ENCODE results near the gene SEL1L. TPM values are rescaled to one million over a fixed set of nuclear protein-coding genes. Genes with fewer than 3 reads are reported as not detected.
A peak's percentile ranks its signal among the peaks of the same experiment; 100 is the strongest.

The SEL1L gene
- total RNA-seq, 2 experiments from 2014 or later, result 39.0 to 57.4 TPM

GRCh38 chr14:81446279-81447007 lies 87.2 kb downstream of the SEL1L start:
- Mint-ChIP-seq H3K27ac (no peak overlapping the region), H3K4me3 (no peak overlapping the region), H3K9me3 (ENCODE audit: low read depth) (no peaks in the 10 kb centered on the region), H3K36me3 (ENCODE audit: low read depth) (no peaks in the 10 kb centered on the region), H3K4me1 (no peaks in the 10 kb centered on the region), H3K27me3 (peaks cover 22% of the 10 kb centered on the region)
- ATAC-seq (no peak), DNase-seq (no peak)
- intact Hi-C loops (cut with DNase I, micrococcal nuclease), result no loop called here
- ChIA-PET POLR2A (no interaction called here), CTCF (interaction anchor here (1.2 kb wide), 2 partner anchors 9 to 197 kb away, joined by 3 to 9 read pairs; no protein-coding TSS in a partner anchor)

GRCh38 chr14:81441626-81442134 lies 92.0 kb downstream of the SEL1L start:
- ChIA-PET CTCF (interaction anchor here (2.9 kb wide), 1 partner anchor 11 kb away, joined by 15 read pairs; no protein-coding TSS in a partner anchor), POLR2A (no interaction called here)
- Mint-ChIP-seq H3K4me1 (peaks cover 4% of the 10 kb centered on the region), H3K4me3 (no peak overlapping the region), H3K36me3 (ENCODE audit: low read depth) (no peaks in the 10 kb centered on the region), H3K9me3 (ENCODE audit: low read depth) (no peaks in the 10 kb centered on the region), H3K27ac (no peak overlapping the region), H3K27me3 (peaks cover 51% of the 10 kb centered on the region)
- ATAC-seq (no peak), DNase-seq (no peak)
- intact Hi-C loops (cut with DNase I, micrococcal nuclease), result no loop called here

GRCh38 chr14:81440041-81440440 lies 93.6 kb downstream of the SEL1L start:
- Mint-ChIP-seq H3K36me3 (ENCODE audit: low read depth) (no peaks in the 10 kb centered on the region), H3K4me3 (no peak overlapping the region), H3K27ac (no peak overlapping the region), H3K9me3 (ENCODE audit: low read depth) (no peaks in the 10 kb centered on the region), H3K27me3 (peaks cover 59% of the 10 kb centered on the region), H3K4me1 (peaks cover 10% of the 10 kb centered on the region)
- CTCF ChIA-PET, result interaction anchor here (2.9 kb wide), 1 partner anchor 13 kb away, joined by 15 read pairs; no protein-coding TSS in a partner anchor
- intact Hi-C loops (cut with DNase I, micrococcal nuclease), result no loop called here
- ATAC-seq, result no peak
- no peak for DNase-seq
- POLR2A ChIA-PET, result no interaction called here

GRCh38 chr14:81437244-81437643 lies 96.4 kb downstream of the SEL1L start:
- no peaks in the 10 kb centered on the region for H3K36me3 Mint-ChIP-seq (ENCODE audit: low read depth)
- H3K4me1 Mint-ChIP-seq, result peaks cover 10% of the 10 kb centered on the region
- H3K4me3 Mint-ChIP-seq, result peak overlapping the region; percentile 55
- POLR2A ChIA-PET, result no interaction called here
- CTCF ChIA-PET, result no interaction called here
- H3K9me3 Mint-ChIP-seq (ENCODE audit: low read depth), result no peaks in the 10 kb centered on the region
- ATAC-seq, result no peak
- H3K27ac Mint-ChIP-seq, result no peak overlapping the region
- DNase-seq, result no peak
- H3K27me3 Mint-ChIP-seq, result peaks cover 69% of the 10 kb centered on the region
- intact Hi-C loops (cut with DNase I, micrococcal nuclease), result loop anchor here in 1 of 2 experiments (1.0 kb wide), 1 partner anchor 216 kb away; no protein-coding TSS in a partner anchor

GRCh38 chr14:81436296-81437138 lies 97.1 kb downstream of the SEL1L start:
- ChIA-PET CTCF (interaction anchor here (0.6 to 0.7 kb wide), 2 partner anchors 15 to 495 kb away, joined by 3 read pairs; partner anchors contain the start of gene CEP128), POLR2A (interaction anchor here (1.2 kb wide), 1 partner anchor 215 kb away, joined by 4 read pairs; the partner anchor contains the start of gene GTF2A1)
- Mint-ChIP-seq H3K4me1 (peaks cover 10% of the 10 kb centered on the region), H3K36me3 (ENCODE audit: low read depth) (no peaks in the 10 kb centered on the region), H3K9me3 (ENCODE audit: low read depth) (no peaks in the 10 kb centered on the region), H3K27me3 (peaks cover 69% of the 10 kb centered on the region), H3K27ac (no peak overlapping the region), H3K4me3 (peak overlapping the region; percentile 55)
- peak; percentile 69 for DNase-seq
- intact Hi-C loops (cut with DNase I, micrococcal nuclease), result loop anchor here in 1 of 2 experiments (1.0 kb wide), 1 partner anchor 215 kb away; no protein-coding TSS in a partner anchor
- peak; percentile 88 for ATAC-seq

GRCh38 chr14:81435391-81436295 lies 98.0 kb downstream of the SEL1L start:
- Mint-ChIP-seq H3K27me3 (peaks cover 64% of the 10 kb centered on the region), H3K4me3 (peak overlapping the region; percentile 54), H3K9me3 (ENCODE audit: low read depth) (no peaks in the 10 kb centered on the region), H3K36me3 (ENCODE audit: low read depth) (no peaks in the 10 kb centered on the region), H3K27ac (no peak overlapping the region), H3K4me1 (peaks cover 10% of the 10 kb centered on the region)
- intact Hi-C loops (cut with DNase I, micrococcal nuclease), result no loop called here
- POLR2A ChIA-PET, result interaction anchor here (1.2 kb wide), 1 partner anchor 214 kb away, joined by 4 read pairs; the partner anchor contains the start of gene GTF2A1
- ATAC-seq (peak; percentile 68), DNase-seq (peak; percentile 46)
- CTCF ChIA-PET, result interaction anchor here (0.6 to 0.7 kb wide), 2 partner anchors 16 to 239 kb away, joined by 3 read pairs; no protein-coding TSS in a partner anchor

GRCh38 chr14:81435048-81435390 lies 98.6 kb downstream of the SEL1L start:
- Mint-ChIP-seq H3K27me3 (peaks cover 62% of the 10 kb centered on the region), H3K27ac (no peak overlapping the region), H3K4me1 (peaks cover 10% of the 10 kb centered on the region), H3K4me3 (peak overlapping the region; percentile 54), H3K36me3 (ENCODE audit: low read depth) (no peaks in the 10 kb centered on the region), H3K9me3 (ENCODE audit: low read depth) (no peaks in the 10 kb centered on the region)
- ChIA-PET CTCF (no interaction called here), POLR2A (no interaction called here)
- no peak for DNase-seq
- no peak for ATAC-seq
- intact Hi-C loops (cut with DNase I, micrococcal nuclease), result no loop called here

GRCh38 chr14:81434230-81434629 lies 99.4 kb downstream of the SEL1L start:
- peaks cover 62% of the 10 kb centered on the region for H3K27me3 Mint-ChIP-seq
- no peaks in the 10 kb centered on the region for H3K9me3 Mint-ChIP-seq (ENCODE audit: low read depth)
- no peak for ATAC-seq
- intact Hi-C loops (cut with DNase I, micrococcal nuclease), result no loop called here
- no peak overlapping the region for H3K4me3 Mint-ChIP-seq
- H3K4me1 Mint-ChIP-seq, result peaks cover 10% of the 10 kb centered on the region
- ChIA-PET POLR2A (no interaction called here), CTCF (interaction anchor here (0.7 kb wide), 1 partner anchor 52 kb away, joined by 3 read pairs; no protein-coding TSS in a partner anchor)
- DNase-seq, result no peak
- H3K36me3 Mint-ChIP-seq (ENCODE audit: low read depth), result no peaks in the 10 kb centered on the region
- no peak overlapping the region for H3K27ac Mint-ChIP-seq

GRCh38 chr14:81433378-81433777 lies 100.3 kb downstream of the SEL1L start:
- peaks cover 56% of the 10 kb centered on the region for H3K27me3 Mint-ChIP-seq
- ChIA-PET POLR2A (no interaction called here), CTCF (interaction anchor here (0.9 kb wide), 1 partner anchor 16 kb away, joined by 3 read pairs; no protein-coding TSS in a partner anchor)
- DNase-seq (no peak), ATAC-seq (no peak)
- peaks cover 10% of the 10 kb centered on the region for H3K4me1 Mint-ChIP-seq
- intact Hi-C loops (cut with DNase I, micrococcal nuclease), result no loop called here
- no peaks in the 10 kb centered on the region for H3K9me3 Mint-ChIP-seq (ENCODE audit: low read depth)
- H3K27ac Mint-ChIP-seq, result no peak overlapping the region
- no peak overlapping the region for H3K4me3 Mint-ChIP-seq
- H3K36me3 Mint-ChIP-seq (ENCODE audit: low read depth), result no peaks in the 10 kb centered on the region

- ATAC-seq (no peak), DNase-seq (no peak)
- Mint-ChIP-seq H3K27me3 (peaks cover 54% of the 10 kb centered on the region), H3K9me3 (ENCODE audit: low read depth) (no peaks in the 10 kb centered on the region), H3K4me1 (peaks cover 10% of the 10 kb centered on the region), H3K36me3 (ENCODE audit: low read depth) (no peaks in the 10 kb centered on the region), H3K27ac (no peak overlapping the region), H3K4me3 (no peak overlapping the region)
- POLR2A ChIA-PET, result no interaction called here
- CTCF ChIA-PET, result no interaction called here
- intact Hi-C loops (cut with DNase I, micrococcal nuclease), result no loop called here
These were observed 101.4 kb downstream of the SEL1L start for GRCh38 chr14:81432219-81432661.

GRCh38 chr14:81430235-81430634 lies 103.4 kb downstream of the SEL1L start:
- ATAC-seq (no peak), DNase-seq (no peak)
- Mint-ChIP-seq H3K4me3 (no peak overlapping the region), H3K36me3 (ENCODE audit: low read depth) (no peaks in the 10 kb centered on the region), H3K27ac (no peak overlapping the region), H3K9me3 (ENCODE audit: low read depth) (no peaks in the 10 kb centered on the region), H3K27me3 (peaks cover 47% of the 10 kb centered on the region), H3K4me1 (peaks cover 2% of the 10 kb centered on the region)
- POLR2A ChIA-PET, result no interaction called here
- intact Hi-C loops (cut with DNase I, micrococcal nuclease), result no loop called here
- CTCF ChIA-PET, result no interaction called here

Measured in activated CD4-positive, alpha-beta T cell treated with anti-CD3 and anti-CD28 coated beads for 36 hours (primary cell).